CD14-positive monocyte (primary cell): Measurements from ENCODE around the gene BIN1. TPM values are rescaled to one million over a fixed set of nuclear protein-coding genes. Genes with fewer than 3 reads are reported as not detected.

ENCODE experiments used
- DNase-seq, 3 donors: peaks; one replicate each; pipeline ENCODE4 v3.0.0-alpha.2; 2011 to 2022
- H2AFZ ChIP-seq: 2 replicates; pipeline ENCODE4 v1.6.0; 2012; ENCODE audit warnings: mild to moderate bottlenecking, low read depth, low read length, inconsistent platforms; ENCODE audit not compliant: insufficient read depth, poor library complexity, severe bottlenecking
- H3K27ac ChIP-seq, 2 donors: 1 replicate in 1 of 2; 2 replicates in 1 of 2; pipeline ENCODE4 v1.5.1; 2012 to 2013; ENCODE audit warnings: low read length in 2 of 2, control low read depth in 1 of 2, inconsistent platforms in 1 of 2, low read depth in 1 of 2, mild to moderate bottlenecking in 1 of 2
- H3K27me3 ChIP-seq, 2 donors: one replicate each; pipeline versions ENCODE4 v1.6.0 to v1.6.1; 2011 to 2013; ENCODE audit warnings: low read length in 2 of 2; ENCODE audit not compliant: control insufficient read depth in 2 of 2, insufficient read depth in 2 of 2
- H3K36me3 ChIP-seq, 2 donors: replicated peaks in 1 of 2; 1 replicate in 1 of 2; 2 replicates in 1 of 2; pipeline versions ENCODE4 v1.5.1 to v1.6.1; 2012 to 2013; ENCODE audit warnings: low read length in 2 of 2, control low read depth in 1 of 2, inconsistent platforms in 1 of 2, mild to moderate bottlenecking in 1 of 2; ENCODE audit not compliant: insufficient read depth in 2 of 2, control insufficient read depth in 1 of 2
- H3K4me1 ChIP-seq, 2 donors: 1 replicate in 1 of 2; 2 replicates in 1 of 2; pipeline versions ENCODE4 v1.5.1 to v1.6.1; 2012 to 2013; ENCODE audit warnings: low read length in 2 of 2, control low read depth in 1 of 2, inconsistent platforms in 1 of 2, mild to moderate bottlenecking in 1 of 2, moderate library complexity in 1 of 2; ENCODE audit not compliant: insufficient read depth in 2 of 2, control insufficient read depth in 1 of 2
- H3K4me2 ChIP-seq: replicated peaks from 2 replicates; pipeline ENCODE3; 2012; ENCODE audit warnings: low read length, moderate library complexity, mild to moderate bottlenecking; ENCODE audit not compliant: poor library complexity, severe bottlenecking; ENCODE audit errors: extremely low read depth
- H3K4me3 ChIP-seq, 3 experiments: fragments of 200-600 bp in 1 of 3; sonication (generic) in 1 of 3; replicated peaks in 1 of 3; 1 replicate in 2 of 3; 2 replicates in 1 of 3; pipeline ENCODE4 v1.5.1; 2011 to 2013; ENCODE audit warnings: low read length in 3 of 3, mild to moderate bottlenecking in 3 of 3, control low read depth in 2 of 3, low read depth in 2 of 3, inconsistent platforms in 1 of 3, moderate library complexity in 1 of 3
- H3K79me2 ChIP-seq: 2 replicates; pipeline ENCODE4 v1.6.0; 2012; ENCODE audit warnings: mild to moderate bottlenecking, control low read depth, inconsistent platforms, low read length, moderate library complexity; ENCODE audit not compliant: insufficient read depth
- H3K9ac ChIP-seq: 2 replicates; pipeline ENCODE4 v1.6.0; 2017; ENCODE audit warnings: low read length, mild to moderate bottlenecking; ENCODE audit not compliant: insufficient read depth, poor library complexity, severe bottlenecking
- H3K9me3 ChIP-seq, 2 donors: replicated peaks in 1 of 2; 1 replicate in 1 of 2; 2 replicates in 1 of 2; pipeline versions ENCODE4 v1.5.1 to v1.6.1; 2012 to 2013; ENCODE audit warnings: low read length in 2 of 2, control low read depth in 1 of 2; ENCODE audit not compliant: control insufficient read depth in 1 of 2, insufficient read depth in 1 of 2
- H4K20me1 ChIP-seq: 2 replicates; pipeline ENCODE4 v1.6.0; 2012; ENCODE audit warnings: mild to moderate bottlenecking, low read length, control low read depth, moderate library complexity; ENCODE audit not compliant: insufficient read depth
- H3K27ac Mint-ChIP-seq, 7 donors: one replicate each; pipeline ENCODE4 v1.8.0; 2020; ENCODE audit warnings: mild to moderate bottlenecking in 7 of 7, mixed read lengths in 7 of 7, moderate library complexity in 6 of 7, inconsistent platforms in 2 of 7
- H3K27me3 Mint-ChIP-seq, 3 donors: one replicate each; pipeline ENCODE4 v1.8.0; 2021 to 2022; ENCODE audit warnings: low read depth in 3 of 3, mild to moderate bottlenecking in 3 of 3, mixed read lengths in 3 of 3, moderate library complexity in 3 of 3, inconsistent platforms in 1 of 3
- H3K36me3 Mint-ChIP-seq, 2 donors: one replicate each; pipeline ENCODE4 v1.8.0; 2020; ENCODE audit warnings: mixed read lengths in 2 of 2, inconsistent platforms in 1 of 2, mild to moderate bottlenecking in 1 of 2
- H3K4me1 Mint-ChIP-seq: one replicate; pipeline ENCODE4 v1.8.0; 2020; ENCODE audit warnings: mild to moderate bottlenecking, mixed read lengths
- H3K4me3 Mint-ChIP-seq, 2 donors: one replicate each; pipeline ENCODE4 v1.8.0; 2020; ENCODE audit warnings: mild to moderate bottlenecking in 2 of 2, mixed read lengths in 2 of 2, moderate library complexity in 1 of 2
- H3K9me3 Mint-ChIP-seq, 7 donors: one replicate each; pipeline ENCODE4 v1.8.0; 2020 to 2022; ENCODE audit warnings: mixed read lengths in 7 of 7, mild to moderate bottlenecking in 6 of 7, moderate library complexity in 6 of 7, inconsistent platforms in 2 of 7
- CTCF ChIP-seq: fragments of 200-600 bp; IDR thresholded peaks from one replicate; pipeline ENCODE4 v1.8.0; 2022; ENCODE audit warnings: antibody characterized with exemption, mild to moderate bottlenecking
- WGBS: methylation state at CpG from one replicate; pipeline ENCODE4 v1.1.5; 2013; ENCODE audit warnings: missing lambda C conversion rate; ENCODE audit not compliant: insufficient coverage; 5-methylcytosine and 5-hydroxymethylcytosine counted together
- intact Hi-C, 2 donors: fragments of 100-400 bp; cut with micrococcal nuclease; formaldehyde crosslinking; loops; one replicate each; pipeline versions ENCODE4 v1.15.0 to v1.15.1; 2023
- polyA plus RNA-seq, 3 donors: library from polyadenylated mRNA; depleted of rRNA in 1 of 3; unstranded in 2 of 3; stranded (reverse) in 1 of 3; fragments of 300-500 nt in 2 of 3; fragments of >200 nt in 1 of 3; fragmentation: Illumina TruSeq in 2 of 3; gene quantifications; 1 replicate in 2 of 3; 2 replicates in 1 of 3; pipeline ENCODE4 v1.2.3, GENCODE V29; 2012 to 2021

The BIN1 gene
- polyA plus RNA-seq, 3 donors: 3.4 to 7.5 (median 4.1) TPM

GRCh38 chr2:127052771-127053691, 53.9 kb downstream of the BIN1 start:
- Histone ChIP-seq H2AFZ (no peak overlapping the region), H3K27ac (no peak overlapping the region), H3K4me2 (no peak overlapping the region), H3K27me3 (no peaks in the 10 kb centered on the region), H3K4me1 (peaks cover 6 to 11% of the 10 kb centered on the region in 2 donors), H3K9me3 (no peaks in the 10 kb centered on the region), H3K79me2 (no peaks in the 10 kb centered on the region), H3K36me3 (no peaks in the 10 kb centered on the region), H3K4me3 (no peak overlapping the region), H4K20me1 (no peaks in the 10 kb centered on the region), H3K9ac (no peak overlapping the region)
- TF ChIP-seq CTCF: no peak
- intact Hi-C loops: no loop called here
- no peak overlapping the region for H3K4me3 Mint-ChIP-seq
- DNase-seq: no peak
- H3K9me3 Mint-ChIP-seq: no peaks in the 10 kb centered on the region
- 94% methylated on average over 19 of the region's 19 CpGs for WGBS
- peak overlapping the region in 3 of 7 donors; percentile 12 to 72 (median 70) for H3K27ac Mint-ChIP-seq
- H3K36me3 Mint-ChIP-seq: no peaks in the 10 kb centered on the region
- peaks cover 2% of the 10 kb centered on the region for H3K4me1 Mint-ChIP-seq
- H3K27me3 Mint-ChIP-seq: peaks cover 0 to 10% (median 2%) of the 10 kb centered on the region in 3 donors

- H3K27ac Mint-ChIP-seq: peak overlapping the region in 1 of 7 donors; percentile 52
- Histone ChIP-seq H3K27me3 (no peaks in the 10 kb centered on the region), H3K9me3 (no peaks in the 10 kb centered on the region), H3K4me3 (no peak overlapping the region), H3K9ac (no peak overlapping the region), H2AFZ (no peak overlapping the region), H3K79me2 (no peaks in the 10 kb centered on the region), H3K27ac (no peak overlapping the region), H4K20me1 (no peaks in the 10 kb centered on the region), H3K36me3 (no peaks in the 10 kb centered on the region), H3K4me1 (peaks cover 6 to 11% of the 10 kb centered on the region in 2 donors), H3K4me2 (no peak overlapping the region)
- TF ChIP-seq CTCF: no peak
- H3K27me3 Mint-ChIP-seq: peaks cover 0 to 9% (median 2%) of the 10 kb centered on the region in 3 donors
- H3K4me1 Mint-ChIP-seq: peaks cover 2% of the 10 kb centered on the region
- intact Hi-C loops: no loop called here
- no peak for DNase-seq
- H3K9me3 Mint-ChIP-seq: no peaks in the 10 kb centered on the region
- no peaks in the 10 kb centered on the region for H3K36me3 Mint-ChIP-seq
- H3K4me3 Mint-ChIP-seq: no peak overlapping the region
- 89% methylated on average over 17 of the region's 24 CpGs for WGBS
Measured at GRCh38 chr2:127052057-127052770, 54.7 kb downstream of the BIN1 start.
